ENCODE data around the gene SSU72.

Gene SSU72

GRCh38 chr1:1602968-1603506 is 28.4 kb upstream of the SSU72 start:
- Histone ChIP-seq H3K4me1 (peaks cover 82% of the 10 kb centered on the region), H4K20me1 (peaks cover 15% of the 10 kb centered on the region), H3K4me2 (peak overlapping the region; percentile 85), H3K27ac (no peak overlapping the region), H3K9ac (no peak overlapping the region; the same call in 1 of the 2 replicates), H3K9me3 (no peaks in the 10 kb centered on the region), H3K36me3 (no peaks in the 10 kb centered on the region), H3K4me3 (no peak overlapping the region), H3K27me3 (peaks cover 42% of the 10 kb centered on the region)
- TF ChIP-seq Cebpa-rat (IDR thresholded peaks at IDR 0.05) = no peak

GRCh38 chr1:1602304-1602967 is 27.8 kb upstream of the SSU72 start:
- H3K27me3 ChIP-seq = peaks cover 43% of the 10 kb centered on the region
- H3K9me3 ChIP-seq = no peaks in the 10 kb centered on the region
- peak overlapping the region; percentile 85 for H3K4me2 ChIP-seq
- peaks cover 21% of the 10 kb centered on the region for H4K20me1 ChIP-seq
- TF ChIP-seq Cebpa-rat (IDR thresholded peaks at IDR 0.05) = no peak
- peaks cover 85% of the 10 kb centered on the region for H3K4me1 ChIP-seq
- no peaks in the 10 kb centered on the region for H3K36me3 ChIP-seq
- H3K9ac ChIP-seq = no peak overlapping the region
- no peak overlapping the region for H3K27ac ChIP-seq
- H3K4me3 ChIP-seq = no peak overlapping the region

- Histone ChIP-seq H3K4me1 (peaks cover 85% of the 10 kb centered on the region), H3K9ac (no peak overlapping the region), H4K20me1 (peaks cover 21% of the 10 kb centered on the region), H3K27ac (no peak overlapping the region), H3K36me3 (no peaks in the 10 kb centered on the region), H3K4me3 (no peak overlapping the region), H3K27me3 (peaks cover 47% of the 10 kb centered on the region), H3K9me3 (no peaks in the 10 kb centered on the region), H3K4me2 (peak overlapping the region; percentile 85)
- TF ChIP-seq Cebpa-rat (IDR thresholded peaks at IDR 0.05) = no peak
These were observed 27.1 kb upstream of the SSU72 start for GRCh38 chr1:1601564-1602303.

GRCh38 chr1:1600861-1601563 is 26.3 kb upstream of the SSU72 start:
- Histone ChIP-seq H4K20me1 (peaks cover 21% of the 10 kb centered on the region), H3K9ac (no peak overlapping the region), H3K36me3 (no peaks in the 10 kb centered on the region), H3K9me3 (no peaks in the 10 kb centered on the region), H3K27ac (no peak overlapping the region), H3K4me2 (peak overlapping the region; percentile 85), H3K4me3 (peak overlapping the region; percentile 71; the same call in 1 of the 2 replicates), H3K4me1 (peaks cover 82% of the 10 kb centered on the region), H3K27me3 (peaks cover 48% of the 10 kb centered on the region)
- no peak for TF ChIP-seq Cebpa-rat (IDR thresholded peaks at IDR 0.05)

- no peak for TF ChIP-seq Cebpa-rat (IDR thresholded peaks at IDR 0.05)
- Histone ChIP-seq H3K27me3 (peaks cover 48% of the 10 kb centered on the region), H3K4me3 (peak within 1 kb of the TSS; percentile 71), H3K9ac (0 out of 2 replicates have a peak within 1 kb of the TSS, but pooled peaks have one; percentile 41), H4K20me1 (peaks cover 21% of the 10 kb centered on the region), H3K4me2 (peak within 1 kb of the TSS; percentile 91), H3K4me1 (peaks cover 82% of the 10 kb centered on the region), H3K36me3 (no peaks in the 10 kb centered on the region), H3K27ac (no peak within 1 kb of the TSS), H3K9me3 (no peaks in the 10 kb centered on the region)
These were observed 25.5 kb upstream of the SSU72 start, which contains the start of gene FNDC10 for GRCh38 chr1:1599935-1600860. Gene FNDC10, minus strand, starts transcription at chr1:1600135. Its CDS starts 120 bp downstream, at chr1:1600015.

GRCh38 chr1:1599030-1599934 is 24.6 kb upstream of the SSU72 start:
- Histone ChIP-seq H3K4me3 (peak overlapping the region; percentile 71), H3K27me3 (peaks cover 48% of the 10 kb centered on the region), H4K20me1 (peaks cover 21% of the 10 kb centered on the region), H3K9ac (0 out of 2 replicates have a peak overlapping the region, but pooled peaks have one; percentile 41), H3K9me3 (no peaks in the 10 kb centered on the region), H3K4me1 (peaks cover 73% of the 10 kb centered on the region), H3K36me3 (no peaks in the 10 kb centered on the region), H3K27ac (no peak overlapping the region), H3K4me2 (peak overlapping the region; percentile 91)
- no peak for TF ChIP-seq Cebpa-rat (IDR thresholded peaks at IDR 0.05)

GRCh38 chr1:1598720-1599029 is 24.0 kb upstream of the SSU72 start:
- no peak overlapping the region for H3K9ac ChIP-seq
- no peak for TF ChIP-seq Cebpa-rat (IDR thresholded peaks at IDR 0.05)
- H3K9me3 ChIP-seq = no peaks in the 10 kb centered on the region
- H4K20me1 ChIP-seq = peaks cover 21% of the 10 kb centered on the region
- H3K4me2 ChIP-seq = peak overlapping the region; percentile 91
- H3K4me3 ChIP-seq = no peak overlapping the region
- H3K4me1 ChIP-seq = peaks cover 67% of the 10 kb centered on the region
- no peaks in the 10 kb centered on the region for H3K36me3 ChIP-seq
- no peak overlapping the region for H3K27ac ChIP-seq
- H3K27me3 ChIP-seq = peaks cover 48% of the 10 kb centered on the region

GRCh38 chr1:1598051-1598719 is 23.5 kb upstream of the SSU72 start:
- Histone ChIP-seq H3K9me3 (no peaks in the 10 kb centered on the region), H3K4me1 (peaks cover 62% of the 10 kb centered on the region), H3K27me3 (peaks cover 48% of the 10 kb centered on the region), H3K4me3 (no peak overlapping the region), H3K9ac (no peak overlapping the region), H4K20me1 (peaks cover 21% of the 10 kb centered on the region), H3K36me3 (no peaks in the 10 kb centered on the region), H3K4me2 (peak overlapping the region; percentile 91), H3K27ac (no peak overlapping the region)
- TF ChIP-seq Cebpa-rat (IDR thresholded peaks at IDR 0.05) = no peak

All from BLaER1 (cell line).